ENCODE results near the gene ZBTB39.
"Not testable (repeated sequence)": the region's sequence is repeated elsewhere in the genome, so short reads cannot be mapped to it uniquely, and the experiment has no call there.

ZBTB39 gene, protein sequence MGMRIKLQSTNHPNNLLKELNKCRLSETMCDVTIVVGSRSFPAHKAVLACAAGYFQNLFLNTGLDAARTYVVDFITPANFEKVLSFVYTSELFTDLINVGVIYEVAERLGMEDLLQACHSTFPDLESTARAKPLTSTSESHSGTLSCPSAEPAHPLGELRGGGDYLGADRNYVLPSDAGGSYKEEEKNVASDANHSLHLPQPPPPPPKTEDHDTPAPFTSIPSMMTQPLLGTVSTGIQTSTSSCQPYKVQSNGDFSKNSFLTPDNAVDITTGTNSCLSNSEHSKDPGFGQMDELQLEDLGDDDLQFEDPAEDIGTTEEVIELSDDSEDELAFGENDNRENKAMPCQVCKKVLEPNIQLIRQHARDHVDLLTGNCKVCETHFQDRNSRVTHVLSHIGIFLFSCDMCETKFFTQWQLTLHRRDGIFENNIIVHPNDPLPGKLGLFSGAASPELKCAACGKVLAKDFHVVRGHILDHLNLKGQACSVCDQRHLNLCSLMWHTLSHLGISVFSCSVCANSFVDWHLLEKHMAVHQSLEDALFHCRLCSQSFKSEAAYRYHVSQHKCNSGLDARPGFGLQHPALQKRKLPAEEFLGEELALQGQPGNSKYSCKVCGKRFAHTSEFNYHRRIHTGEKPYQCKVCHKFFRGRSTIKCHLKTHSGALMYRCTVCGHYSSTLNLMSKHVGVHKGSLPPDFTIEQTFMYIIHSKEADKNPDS

DNA sequence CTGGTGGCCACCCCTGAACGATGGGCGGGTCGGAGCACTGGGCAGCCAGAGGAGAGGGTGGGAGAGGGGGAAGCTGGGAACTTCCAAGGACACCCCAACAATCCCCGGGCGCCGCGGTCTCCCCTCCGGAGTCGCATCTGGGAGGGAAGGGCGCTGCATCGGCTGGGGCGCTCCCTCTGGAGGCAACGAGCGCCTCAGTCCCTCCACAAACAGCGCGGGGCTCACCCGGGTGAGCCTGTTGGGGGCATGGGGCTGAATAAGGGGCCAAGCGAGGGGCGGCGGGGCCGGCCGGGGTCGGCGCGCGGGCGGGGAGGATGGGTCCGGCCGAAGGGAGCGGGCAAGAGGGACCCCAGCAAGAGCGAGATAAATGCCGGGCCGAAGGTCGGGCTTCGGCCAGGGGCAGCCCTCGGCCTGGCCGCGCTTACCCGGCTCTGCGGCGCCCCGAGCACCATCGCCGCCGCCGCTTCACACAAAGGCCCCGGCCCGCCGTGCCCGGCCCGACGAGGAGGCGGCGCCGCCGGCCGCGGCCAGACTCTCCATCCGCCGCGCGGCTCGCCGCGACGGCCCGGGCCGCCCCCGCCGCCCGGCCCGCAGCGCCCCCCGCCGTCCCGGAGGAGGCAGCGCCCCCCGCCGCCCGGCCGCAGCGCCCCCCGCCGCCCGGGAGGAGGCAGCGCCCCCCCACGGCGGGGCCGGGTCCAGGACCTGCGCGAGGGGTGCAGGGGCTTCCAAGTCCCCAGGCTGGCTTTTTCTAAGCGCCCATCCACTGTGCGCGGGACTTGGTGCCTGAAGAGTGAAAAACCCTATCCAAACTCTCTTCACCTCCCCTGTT, at the start of gene ZBTB39:
Gene ZBTB39, minus strand, starts transcription at position 567 of the 829 bp plus-strand sequence. CDS start 1,629 bp downstream, outside the sequence.
- ChIA-PET CTCF (interaction anchor here (0.6 to 1.9 kb wide), 5 partner anchors 12 to 170 kb away, joined by 3 to 7 read pairs (median 4); partner anchors contain the start of gene STAT6), POLR2A (interaction anchor here (1.5 to 1.6 kb wide), 2 partner anchors 12 to 105 kb away, joined by 3 to 4 read pairs; partner anchors contain the start of gene STAT6)
- TF ChIP-seq CTBP1 (IDR thresholded peaks at IDR 0.05; ENCODE audit: borderline replicate concordance), result no peak
- peak; percentile 91 for DNase-seq (ENCODE audit: extremely low spot score)

DNA sequence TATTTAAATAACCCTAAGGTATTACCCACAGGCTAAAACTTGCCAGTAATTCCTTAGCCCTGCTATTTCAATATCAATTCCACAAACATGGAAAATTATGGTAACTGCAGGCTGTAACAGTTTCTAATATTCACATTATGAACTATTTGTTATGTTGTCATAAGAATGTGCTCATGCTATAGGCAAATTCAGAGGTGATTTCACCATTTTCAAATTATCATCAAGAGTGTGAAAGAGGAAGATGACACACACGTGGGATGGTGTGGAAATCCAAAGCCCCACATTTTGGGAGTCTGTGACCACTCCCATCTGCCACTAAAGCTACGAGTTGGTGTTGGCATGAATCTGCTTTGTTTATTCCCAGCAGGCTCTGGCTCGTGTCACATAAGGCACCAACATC, 49.5 kb upstream of the ZBTB39 start:
- POLR2A ChIA-PET, result no interaction called here
- no peak for DNase-seq (ENCODE audit: extremely low spot score)
- CTCF ChIA-PET, result no interaction called here
- TF ChIP-seq HDGF (IDR thresholded peaks at IDR 0.05; ENCODE audit: borderline replicate concordance) (no peak), NFRKB (IDR thresholded peaks at IDR 0.05) (no peak), L3MBTL2 (conservative IDR thresholded peaks at IDR 0.05) (no peak), FOXM1 (IDR thresholded peaks at IDR 0.05; ENCODE audit: borderline replicate concordance) (no peak), FOXA1 (IDR thresholded peaks at IDR 0.05) (no peak), TARDBP (IDR thresholded peaks at IDR 0.05) (no peak)

DNA sequence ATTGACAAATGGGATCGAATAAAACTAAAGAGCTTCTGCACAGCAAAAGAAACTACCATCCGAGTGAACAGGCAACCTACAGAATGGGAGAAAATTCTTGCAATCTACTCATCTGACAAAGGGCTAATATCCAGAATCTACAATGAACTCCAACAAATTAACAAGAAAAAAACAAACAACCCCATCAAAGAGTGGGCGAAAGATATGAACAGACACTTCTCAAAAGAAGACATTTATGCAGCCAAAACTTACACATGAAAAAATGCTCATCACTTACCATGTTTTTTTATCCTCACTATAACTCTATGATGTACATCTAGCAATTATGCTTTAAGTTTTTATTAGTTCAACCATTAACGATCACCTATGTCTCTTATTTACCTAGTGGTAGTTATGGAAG, 47.6 kb upstream of the ZBTB39 start:
- CTCF ChIA-PET; DNase-seq (ENCODE audit: extremely low spot score); POLR2A ChIA-PET: not testable (repeated sequence)

DNA sequence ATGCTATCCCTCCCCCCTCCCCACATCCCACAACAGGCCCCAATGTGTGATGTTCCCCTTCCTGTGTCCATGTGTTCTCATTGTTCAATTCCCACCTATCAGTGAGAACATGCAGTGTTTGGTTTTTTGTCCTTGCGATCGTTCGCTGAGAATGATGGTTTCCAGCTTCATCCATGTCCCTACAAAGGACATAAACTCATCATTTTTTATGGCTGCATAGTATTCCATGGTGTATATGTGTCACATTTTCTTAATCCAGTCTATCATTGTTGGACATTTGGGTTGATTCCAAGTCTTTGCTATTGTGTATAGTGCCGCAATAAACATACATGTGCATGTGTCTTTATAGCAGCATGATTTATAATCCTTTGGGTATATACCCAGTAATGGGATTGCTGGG, 46.8 kb upstream of the ZBTB39 start:
- CTCF ChIA-PET; DNase-seq (ENCODE audit: extremely low spot score): not testable (repeated sequence)
- POLR2A ChIA-PET, result interaction anchor here (1.1 kb wide), 1 partner anchor 26 kb away, joined by 3 read pairs; the partner anchor contains the start of gene NEMP1

DNA sequence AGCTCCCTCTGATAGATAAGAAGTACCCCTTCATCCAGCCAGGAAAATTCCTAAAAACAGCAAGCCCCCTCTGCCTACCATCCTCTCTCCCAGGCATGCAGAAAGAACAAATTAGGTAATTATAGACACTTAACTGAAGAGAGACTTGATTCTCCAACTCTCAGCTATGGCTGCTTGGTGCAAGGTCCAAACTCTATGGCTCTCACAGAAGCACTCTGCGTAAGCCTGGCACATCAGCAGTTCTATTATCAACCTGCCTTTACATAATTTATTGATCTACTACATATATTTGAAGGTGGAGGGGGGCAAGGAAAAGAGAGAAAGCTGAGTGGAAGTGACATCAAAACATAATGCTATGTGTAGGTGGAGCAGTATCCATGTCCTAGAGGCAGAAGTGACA, 44.7 kb upstream of the ZBTB39 start:
- ChIA-PET POLR2A (interaction anchor here (0.6 to 1.6 kb wide), 2 partner anchors 13 to 61 kb away, joined by 3 read pairs; partner anchors contain the start of gene STAT6), CTCF (interaction anchor here (1.1 kb wide), 1 partner anchor 50 kb away, joined by 5 read pairs; no protein-coding TSS in a partner anchor)
- no peak for DNase-seq (ENCODE audit: extremely low spot score)
- TF ChIP-seq TARDBP (IDR thresholded peaks at IDR 0.05) (no peak), NFRKB (IDR thresholded peaks at IDR 0.05) (no peak), FOXM1 (IDR thresholded peaks at IDR 0.05; ENCODE audit: borderline replicate concordance) (no peak), L3MBTL2 (conservative IDR thresholded peaks at IDR 0.05) (no peak), SP1 (IDR thresholded peaks at IDR 0.05) (no peak), HDGF (IDR thresholded peaks at IDR 0.05; ENCODE audit: borderline replicate concordance) (no peak), FOXK2 (IDR thresholded peaks at IDR 0.05) (no peak), ELF4 (IDR thresholded peaks at IDR 0.05) (no peak), CTBP1 (IDR thresholded peaks at IDR 0.05; ENCODE audit: borderline replicate concordance) (no peak)
- TF ChIP-seq, protein P1, sequence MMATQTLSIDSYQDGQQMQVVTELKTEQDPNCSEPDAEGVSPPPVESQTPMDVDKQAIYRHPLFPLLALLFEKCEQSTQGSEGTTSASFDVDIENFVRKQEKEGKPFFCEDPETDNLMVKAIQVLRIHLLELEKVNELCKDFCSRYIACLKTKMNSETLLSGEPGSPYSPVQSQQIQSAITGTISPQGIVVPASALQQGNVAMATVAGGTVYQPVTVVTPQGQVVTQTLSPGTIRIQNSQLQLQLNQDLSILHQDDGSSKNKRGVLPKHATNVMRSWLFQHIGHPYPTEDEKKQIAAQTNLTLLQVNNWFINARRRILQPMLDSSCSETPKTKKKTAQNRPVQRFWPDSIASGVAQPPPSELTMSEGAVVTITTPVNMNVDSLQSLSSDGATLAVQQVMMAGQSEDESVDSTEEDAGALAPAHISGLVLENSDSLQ (IDR thresholded peaks at IDR 0.05), result no peak

DNA sequence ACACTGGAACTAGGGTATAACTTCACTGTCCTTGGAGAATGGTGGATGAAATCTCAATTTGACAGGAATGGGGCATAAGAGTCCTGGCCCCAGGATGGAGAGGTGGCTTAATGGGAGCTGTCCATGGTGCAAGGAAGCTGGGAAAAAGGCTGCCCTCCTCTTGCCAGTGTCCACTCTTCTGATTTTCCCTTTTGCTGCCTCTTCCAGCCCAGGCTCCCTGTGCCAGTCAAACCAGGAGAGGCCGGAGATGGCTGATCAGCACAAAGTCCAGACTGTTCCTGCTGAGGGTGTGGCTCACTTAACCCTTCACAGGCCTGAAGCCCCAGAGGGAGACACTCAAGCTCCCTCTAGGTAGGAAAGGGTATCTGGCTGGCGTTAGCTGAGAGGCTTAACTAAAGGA, 43.5 kb upstream of the ZBTB39 start, which contains the start of gene MYO1A:
Gene MYO1A, minus strand, starts transcription at position 240 of the 400 bp plus-strand sequence. CDS start 1,806 bp downstream, outside the sequence.
- no peak for TF ChIP-seq TARDBP (IDR thresholded peaks at IDR 0.05)
- TF ChIP-seq LEF1 (IDR thresholded peaks at IDR 0.05; ENCODE audit: borderline replicate concordance), result no peak
- no peak for TF ChIP-seq L3MBTL2 (conservative IDR thresholded peaks at IDR 0.05)
- TF ChIP-seq FOXK2 (IDR thresholded peaks at IDR 0.05), result no peak
- TF ChIP-seq CTBP1 (IDR thresholded peaks at IDR 0.05; ENCODE audit: borderline replicate concordance), result no peak
- no peak for TF ChIP-seq SUZ12 (IDR thresholded peaks at IDR 0.05)
- no peak for TF ChIP-seq FOXM1 (IDR thresholded peaks at IDR 0.05; ENCODE audit: borderline replicate concordance)
- no peak for TF ChIP-seq FOXA1 (IDR thresholded peaks at IDR 0.05)
- TF ChIP-seq BHLHE40 (IDR thresholded peaks at IDR 0.05; ENCODE audit: borderline replicate concordance), result no peak
- TF ChIP-seq ELF4 (IDR thresholded peaks at IDR 0.05), result no peak
- TF ChIP-seq, protein P1 (IDR thresholded peaks at IDR 0.05), result no peak
- no peak for TF ChIP-seq SP1 (IDR thresholded peaks at IDR 0.05)
- TF ChIP-seq HDGF (IDR thresholded peaks at IDR 0.05; ENCODE audit: borderline replicate concordance), result no peak
- TF ChIP-seq ZNF384 (IDR thresholded peaks at IDR 0.05), result no peak
- no peak for TF ChIP-seq NFRKB (IDR thresholded peaks at IDR 0.05)
- TF ChIP-seq ARNT (IDR thresholded peaks at IDR 0.05), result no peak
- DNase-seq (ENCODE audit: extremely low spot score), result no peak
- ChIA-PET POLR2A (interaction anchor here (1.6 kb wide), 1 partner anchor 12 kb away, joined by 3 read pairs; no protein-coding TSS in a partner anchor), CTCF (no interaction called here)

All from HEK293T (cell line).